Upper lobe of right lung (tissue), 1 donor: ENCODE data around the gene RASL10A. TPM values are rescaled to one million over a fixed set of nuclear protein-coding genes. Genes with fewer than 3 reads are reported as not detected.

Experiments used
- ATAC-seq: fragments of 200-7000 bp; cut with Tn5 transposase; one replicate; pipeline ENCODE4 v1.9.1; 2020; ENCODE audit warnings: mild to moderate bottlenecking, moderate library complexity
- DNase-seq: peaks from one replicate; pipeline ENCODE4 v3.0.0-alpha.2; 2020
- H3K27ac ChIP-seq: fragments of 200-600 bp; one replicate; pipeline ENCODE4 v1.8.0; 2022
- H3K27me3 ChIP-seq: fragments of 200-600 bp; one replicate; pipeline ENCODE4 v1.8.0; 2022; ENCODE audit warnings: mild to moderate bottlenecking
- H3K36me3 ChIP-seq: fragments of 200-600 bp; one replicate; pipeline ENCODE4 v1.8.0; 2022
- H3K4me1 ChIP-seq: fragments of 200-600 bp; one replicate; pipeline ENCODE4 v1.8.0; 2022
- H3K4me3 ChIP-seq: fragments of 200-600 bp; one replicate; pipeline ENCODE4 v1.8.0; 2022; ENCODE audit warnings: mild to moderate bottlenecking
- H3K9me3 ChIP-seq: fragments of 200-600 bp; one replicate; pipeline ENCODE4 v1.8.0; 2022
- CTCF ChIP-seq: fragments of 200-600 bp; IDR thresholded peaks from one replicate; pipeline ENCODE4 v1.8.0; 2022; ENCODE audit warnings: antibody characterized with exemption
- intact Hi-C: fragments of 100-400 bp; cut with DNase I; formaldehyde crosslinking; loops from one replicate; pipeline ENCODE4 v1.11.0; 2022
- total RNA-seq: library from RNA; stranded (reverse); fragmentation: NEBNext Ultra II Directional; extraction: Animal tissue kit (Norgen Biotek cat#: 25700); gene quantifications from one replicate; pipeline ENCODE4 v1.2.1, GENCODE V29; 2021
- donor health status: DM: no; HTN: yes; CAD: no; lungs with severe emphysema.

The RASL10A gene
- total RNA-seq, 1 donor from 2014 or later = 0.72 TPM

- no peak for ATAC-seq
- peaks cover 43% of the 10 kb centered on the region for H3K4me1 ChIP-seq
Measured at GRCh38 chr22:29305836-29306174, 9.7 kb downstream of the RASL10A start.

GRCh38 chr22:29302681-29303465 lies 12.6 kb downstream of the RASL10A start:
- ATAC-seq (no peak), DNase-seq (no peak)
- no peaks in the 10 kb centered on the region for H3K27me3 ChIP-seq
- H3K9me3 ChIP-seq = no peaks in the 10 kb centered on the region
- H3K36me3 ChIP-seq = peaks cover 33% of the 10 kb centered on the region
- intact Hi-C loops = no loop called here
- no peak for TF ChIP-seq CTCF
- H3K4me1 ChIP-seq = peaks cover 17% of the 10 kb centered on the region
- no peak overlapping the region for H3K4me3 ChIP-seq
- peak overlapping the region; percentile 24 for H3K27ac ChIP-seq

More at GRCh38 chr22:29305836-29306174, 9.7 kb downstream of the RASL10A start:
- Histone ChIP-seq H3K27ac (no peak overlapping the region), H3K27me3 (no peaks in the 10 kb centered on the region), H3K4me3 (peak overlapping the region; percentile 85), H3K9me3 (no peaks in the 10 kb centered on the region), H3K36me3 (peaks cover 3% of the 10 kb centered on the region)
- no peak for TF ChIP-seq CTCF
- intact Hi-C loops = no loop called here
- DNase-seq = no peak

- H3K9me3 ChIP-seq = no peaks in the 10 kb centered on the region
- H3K27me3 ChIP-seq = no peaks in the 10 kb centered on the region
- H3K27ac ChIP-seq = no peak overlapping the region
- no peak for TF ChIP-seq CTCF
- peaks cover 38% of the 10 kb centered on the region for H3K36me3 ChIP-seq
- intact Hi-C loops = no loop called here
- ATAC-seq (no peak), DNase-seq (no peak)
- H3K4me1 ChIP-seq = peaks cover 16% of the 10 kb centered on the region
- no peak overlapping the region for H3K4me3 ChIP-seq
Measured at GRCh38 chr22:29302402-29302680, 13.2 kb downstream of the RASL10A start.

- Histone ChIP-seq H3K27ac (no peak overlapping the region), H3K4me1 (peaks cover 16% of the 10 kb centered on the region), H3K27me3 (no peaks in the 10 kb centered on the region), H3K9me3 (no peaks in the 10 kb centered on the region), H3K4me3 (no peak overlapping the region), H3K36me3 (peaks cover 43% of the 10 kb centered on the region)
- no peak for ATAC-seq
- no peak for TF ChIP-seq CTCF
- intact Hi-C loops = no loop called here
- no peak for DNase-seq
Measured at GRCh38 chr22:29301716-29302401, 13.6 kb downstream of the RASL10A start.

- TF ChIP-seq CTCF = no peak
- no peak overlapping the region for H3K27ac ChIP-seq
- ATAC-seq (no peak), DNase-seq (no peak)
- peaks cover 16% of the 10 kb centered on the region for H3K4me1 ChIP-seq
- no peak overlapping the region for H3K4me3 ChIP-seq
- no peaks in the 10 kb centered on the region for H3K9me3 ChIP-seq
- H3K27me3 ChIP-seq = no peaks in the 10 kb centered on the region
- intact Hi-C loops = no loop called here
- peaks cover 51% of the 10 kb centered on the region for H3K36me3 ChIP-seq
Measured at GRCh38 chr22:29300807-29301601, 14.5 kb downstream of the RASL10A start.
